ENCODE results near the gene DAD1. TPM values are rescaled to one million over a fixed set of nuclear protein-coding genes. Genes with fewer than 3 reads are reported as not detected.

Gene DAD1
- polyA plus RNA-seq, 1 donor (not counting 4 experiments of a cell fraction or from before 2014, with no cell fraction given) = 351 TPM

GRCh38 chr14:22521449-22522239 is 67.4 kb downstream of the DAD1 start:
- Histone ChIP-seq H3K27me3 (ENCODE audit: control insufficient read depth, extremely low read depth, insufficient read depth, low read length) (no peaks in the 10 kb centered on the region), H3K27ac (ENCODE audit: control insufficient read depth, insufficient read depth, low read length) (no peak overlapping the region), H4K20me1 (ENCODE audit: control insufficient read depth, extremely low read depth, insufficient read depth, low read length) (no peaks in the 10 kb centered on the region), H3K4me1 (ENCODE audit: control insufficient read depth, extremely low read depth, insufficient read depth, low read length) (peaks cover 45% of the 10 kb centered on the region), H2AFZ (ENCODE audit: control insufficient read depth, low read length) (no peak overlapping the region), H3K4me3 (ENCODE audit: control insufficient read depth in 2 of 3, extremely low read depth in 1 of 3, insufficient read depth in 2 of 3, low read depth in 1 of 3, low read length in 3 of 3) (no peak overlapping the region), H3K36me3 (ENCODE audit: control insufficient read depth in 2 of 2, extremely low read depth in 1 of 2, insufficient read depth in 2 of 2, low read length in 2 of 2) (no peaks in the 10 kb centered on the region), H3K79me2 (ENCODE audit: control insufficient read depth, insufficient read depth, low read length) (no peaks in the 10 kb centered on the region), H3K9me1 (ENCODE audit: control insufficient read depth, extremely low read depth, insufficient read depth, low read length) (no peaks in the 10 kb centered on the region), H3K4me2 (ENCODE audit: control insufficient read depth, extremely low read depth, insufficient read depth, low read depth, low read length) (no peak overlapping the region), H3K9ac (ENCODE audit: control insufficient read depth, extremely low read depth, insufficient read depth, low read length) (no peak overlapping the region), H3K9me3 (ENCODE audit: control insufficient read depth, low read depth, low read length) (no peaks in the 10 kb centered on the region)
- dilution Hi-C loops (cut with MboI; ENCODE audit: extremely low pct_ligation_motif_present, low sequenced_read_pairs) = no loop called here
- no peak for FAIRE-seq
- no peak for DNase-seq (ENCODE audit: low read depth, low spot score)
- TF ChIP-seq CTCF (optimal IDR thresholded peaks at IDR 0.05 in 1 of 3, IDR thresholded peaks at IDR 0.05 in 1 of 3, conservative IDR thresholded peaks at IDR 0.05 in 1 of 3; ENCODE audit: extremely low read depth in 1 of 3, insufficient read depth in 2 of 3, low read length in 3 of 3) = no peak
- no peak for TF ChIP-seq EZH2 (IDR thresholded peaks at IDR 0.05; ENCODE audit: low read length)

DNA sequence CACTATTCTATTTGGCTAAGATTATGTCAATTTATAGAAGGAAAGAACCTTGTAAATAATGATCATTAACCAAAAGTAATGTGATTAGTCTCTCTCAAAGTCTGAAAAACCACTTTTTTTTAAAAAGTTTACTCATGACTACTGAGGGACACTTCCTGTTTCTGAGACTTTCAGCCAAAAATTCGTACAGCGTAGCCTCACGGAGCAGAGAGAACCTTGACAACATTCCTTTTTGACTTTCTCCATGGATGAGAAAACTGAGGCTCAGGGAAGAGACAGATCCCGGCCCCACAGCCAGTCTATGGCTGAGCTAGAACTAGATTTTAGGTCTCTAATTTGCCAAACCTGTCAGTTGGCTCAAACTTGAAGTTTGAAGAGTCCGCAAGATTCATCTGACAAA is 68.2 kb downstream of the DAD1 start:
- H3K9me1 ChIP-seq (ENCODE audit: control insufficient read depth, extremely low read depth, insufficient read depth, low read length) = no peaks in the 10 kb centered on the region
- H3K36me3 ChIP-seq (ENCODE audit: control insufficient read depth in 2 of 2, extremely low read depth in 1 of 2, insufficient read depth in 2 of 2, low read length in 2 of 2) = no peaks in the 10 kb centered on the region
- dilution Hi-C loops (cut with MboI; ENCODE audit: extremely low pct_ligation_motif_present, low sequenced_read_pairs) = no loop called here
- H3K4me2 ChIP-seq (ENCODE audit: control insufficient read depth, extremely low read depth, insufficient read depth, low read depth, low read length) = peak overlapping the region; percentile 80
- no peak for DNase-seq (ENCODE audit: low read depth, low spot score)
- peak overlapping the region; percentile 25 for H2AFZ ChIP-seq (ENCODE audit: control insufficient read depth, low read length)
- H3K27ac ChIP-seq (ENCODE audit: control insufficient read depth, insufficient read depth, low read length) = no peak overlapping the region
- H3K4me1 ChIP-seq (ENCODE audit: control insufficient read depth, extremely low read depth, insufficient read depth, low read length) = peaks cover 45% of the 10 kb centered on the region
- no peaks in the 10 kb centered on the region for H3K27me3 ChIP-seq (ENCODE audit: control insufficient read depth, extremely low read depth, insufficient read depth, low read length)
- no peaks in the 10 kb centered on the region for H4K20me1 ChIP-seq (ENCODE audit: control insufficient read depth, extremely low read depth, insufficient read depth, low read length)
- no peaks in the 10 kb centered on the region for H3K79me2 ChIP-seq (ENCODE audit: control insufficient read depth, insufficient read depth, low read length)
- no peak overlapping the region for H3K9ac ChIP-seq (ENCODE audit: control insufficient read depth, extremely low read depth, insufficient read depth, low read length)
- H3K9me3 ChIP-seq (ENCODE audit: control insufficient read depth, low read depth, low read length) = no peaks in the 10 kb centered on the region
- TF ChIP-seq CTCF (optimal IDR thresholded peaks at IDR 0.05 in 1 of 3, IDR thresholded peaks at IDR 0.05 in 1 of 3, conservative IDR thresholded peaks at IDR 0.05 in 1 of 3; ENCODE audit: extremely low read depth in 1 of 3, insufficient read depth in 2 of 3, low read length in 3 of 3) (no peak), EZH2 (IDR thresholded peaks at IDR 0.05; ENCODE audit: low read length) (no peak)
- no peak overlapping the region for H3K4me3 ChIP-seq (ENCODE audit: control insufficient read depth in 2 of 3, extremely low read depth in 1 of 3, insufficient read depth in 2 of 3, low read depth in 1 of 3, low read length in 3 of 3)
- FAIRE-seq = no peak

Data from keratinocyte (primary cell).